ENCODE measurements around the gene OGN. TPM values are rescaled to one million over a fixed set of nuclear protein-coding genes. Genes with fewer than 3 reads are reported as not detected.

Gene OGN
- total and polyA plus RNA-seq, 2 of the 13 experiments (the other 11 are each of a cell fraction or from before 2014, with no cell fraction given), result not detected

- no peak for FAIRE-seq
- no peak overlapping the region for H2AFZ ChIP-seq (ENCODE audit: low read length)
- no peaks in the 10 kb centered on the region for H4K20me1 ChIP-seq (ENCODE audit: insufficient read depth, low read length)
- DNase-seq (ENCODE audit: low spot score), result no peak
- intact Hi-C loops (cut with micrococcal nuclease; ENCODE audit: unreplicated experiment), result no loop called here
- no peaks in the 10 kb centered on the region for H3K36me3 ChIP-seq (replicated peaks in 1 of 2; ENCODE audit: control insufficient read depth in 1 of 2, insufficient read depth in 2 of 2, low read length in 2 of 2)
- H3K27me3 ChIP-seq (ENCODE audit: control insufficient read depth in 1 of 2, insufficient read depth in 2 of 2, low read length in 2 of 2), result no peaks in the 10 kb centered on the region
- no peak overlapping the region for H3K27ac ChIP-seq (ENCODE audit: extremely low read length, insufficient read depth, low read length)
- no peaks in the 10 kb centered on the region for H3K79me2 ChIP-seq (ENCODE audit: insufficient read depth, low read length)
- no peak overlapping the region for H3K4me3 ChIP-seq (replicated peaks in 1 of 3; ENCODE audit: insufficient read depth in 1 of 3, low read depth in 2 of 3, low read length in 3 of 3)
- WGBS (ENCODE audit: low lambda C conversion rate), result 88% methylated on average over 4 of the region's 4 CpGs
- ATAC-seq, result no peak
- CTCF ChIA-PET (ENCODE audit: low intra/inter-chr PET ratio, low total read pairs), result no interaction called here
- no peaks in the 10 kb centered on the region for H3K4me1 ChIP-seq (ENCODE audit: insufficient read depth, low read length)
- no peaks in the 10 kb centered on the region for H3K9me3 ChIP-seq (ENCODE audit: low read length)
- no peak overlapping the region for H3K4me2 ChIP-seq (ENCODE audit: low read depth, low read length)
- TF ChIP-seq TEAD2 (CRISPR knock-in tag; IDR thresholded peaks at IDR 0.05) (no peak), KDM3A (CRISPR knock-in tag; IDR thresholded peaks at IDR 0.05; ENCODE audit: low read depth) (no peak)
- in situ Hi-C loops (cut with HindIII; ENCODE audit: extremely low pct_ligation_motif_present, low pct_unique_long_range_greater_than_20kb), result no loop called here
- no TSS peak for BruUV-seq (replicated peaks)
- H3K9ac ChIP-seq (ENCODE audit: insufficient read depth, low read depth, low read length), result no peak overlapping the region
- POLR2A ChIA-PET, result no interaction called here
These were observed 1.4 kb upstream of the OGN start for GRCh38 chr9:92405818-92406217.

DNA sequence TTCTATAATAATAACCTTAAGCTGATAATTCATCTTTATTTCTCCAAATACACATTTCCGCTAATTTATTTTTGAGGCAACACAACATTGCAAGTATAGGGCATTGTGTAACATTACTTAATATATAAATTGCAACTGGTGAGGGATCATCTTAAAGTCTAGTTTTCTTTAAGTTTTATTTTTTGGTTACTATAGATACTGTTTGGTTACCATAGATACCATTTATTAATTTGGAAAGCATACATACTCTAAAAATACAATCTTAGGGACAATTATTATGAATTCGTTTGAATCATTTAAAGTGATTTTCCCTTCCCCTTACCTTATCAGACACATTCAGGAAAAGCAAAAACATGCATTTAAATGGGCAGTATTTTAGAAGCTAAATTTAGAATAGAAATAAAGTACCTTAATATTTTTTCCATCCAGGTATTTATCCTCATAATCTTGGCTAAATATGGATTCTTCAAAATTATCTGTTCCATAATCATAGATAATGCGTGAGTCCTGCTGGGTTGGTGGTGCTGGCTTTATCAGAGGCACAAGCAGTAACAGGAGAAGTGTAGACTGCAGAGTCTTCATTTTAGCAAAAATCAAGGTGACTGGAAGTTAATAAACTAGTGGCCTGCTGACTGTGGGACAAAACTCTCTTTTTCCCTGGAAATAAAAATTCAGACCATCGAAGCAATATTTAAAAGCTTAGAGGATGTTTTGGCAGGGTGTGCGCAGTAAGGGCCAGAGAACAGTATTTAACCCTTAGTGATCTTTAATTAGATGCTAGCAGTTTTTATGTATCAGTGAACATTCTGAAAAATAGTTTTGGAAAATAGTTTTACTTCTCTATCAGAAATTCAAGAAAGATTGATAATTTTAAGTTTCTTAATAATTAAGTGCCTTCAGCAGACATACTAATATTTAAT is 1.3 kb downstream of the OGN start:
- WGBS (ENCODE audit: low lambda C conversion rate), result 95% methylated on average over 5 of the region's 5 CpGs
- no peak overlapping the region for H2AFZ ChIP-seq (ENCODE audit: low read length)
- no peak for TF ChIP-seq SCMH1 (CRISPR knock-in tag; IDR thresholded peaks at IDR 0.05; ENCODE audit: borderline replicate concordance)
- no peak for TF ChIP-seq RARA (CRISPR knock-in tag; IDR thresholded peaks at IDR 0.05)
- no peak for TF ChIP-seq CEBPG (CRISPR knock-in tag; IDR thresholded peaks at IDR 0.05)
- TF ChIP-seq JUND (CRISPR knock-in tag; IDR thresholded peaks at IDR 0.05), result no peak
- no peak for TF ChIP-seq PATZ1 (CRISPR knock-in tag; IDR thresholded peaks at IDR 0.05)
- TF ChIP-seq CENPT (CRISPR knock-in tag; IDR thresholded peaks at IDR 0.05; ENCODE audit: low read depth), result no peak
- no peak for TF ChIP-seq CBFB (CRISPR knock-in tag; IDR thresholded peaks at IDR 0.05)
- TF ChIP-seq ZNF772 (CRISPR knock-in tag; IDR thresholded peaks at IDR 0.05), result no peak
- no peak for TF ChIP-seq HOXA9 (CRISPR knock-in tag; IDR thresholded peaks at IDR 0.05; ENCODE audit: borderline replicate concordance)
- no peak for TF ChIP-seq FOXA1 (IDR thresholded peaks at IDR 0.05)
- no peak for TF ChIP-seq FOXA1 (CRISPR knock-in tag; IDR thresholded peaks at IDR 0.05)
- no peak for TF ChIP-seq MIER2 (CRISPR knock-in tag; IDR thresholded peaks at IDR 0.05)
- no peak for TF ChIP-seq ZNF619 (CRISPR knock-in tag; IDR thresholded peaks at IDR 0.05)
- BruUV-seq (replicated peaks), result no TSS peak
- H3K9ac ChIP-seq (ENCODE audit: insufficient read depth, low read depth, low read length), result no peak overlapping the region
- H3K4me2 ChIP-seq (ENCODE audit: low read depth, low read length), result no peak overlapping the region
- no peak overlapping the region for H3K27ac ChIP-seq (ENCODE audit: extremely low read length, insufficient read depth, low read length)
- ATAC-seq (no peak), DNase-seq (ENCODE audit: low spot score) (no peak), FAIRE-seq (no peak)
- H3K36me3 ChIP-seq (replicated peaks in 1 of 2; ENCODE audit: control insufficient read depth in 1 of 2, insufficient read depth in 2 of 2, low read length in 2 of 2), result no peaks in the 10 kb centered on the region
- intact Hi-C loops (cut with micrococcal nuclease; ENCODE audit: unreplicated experiment) (no loop called here), in situ Hi-C loops (cut with HindIII; ENCODE audit: extremely low pct_ligation_motif_present, low pct_unique_long_range_greater_than_20kb) (no loop called here)
- no peaks in the 10 kb centered on the region for H3K27me3 ChIP-seq (ENCODE audit: control insufficient read depth in 1 of 2, insufficient read depth in 2 of 2, low read length in 2 of 2)
- H4K20me1 ChIP-seq (ENCODE audit: insufficient read depth, low read length), result no peaks in the 10 kb centered on the region
- H3K4me1 ChIP-seq (ENCODE audit: insufficient read depth, low read length), result no peaks in the 10 kb centered on the region
- no peaks in the 10 kb centered on the region for H3K9me3 ChIP-seq (ENCODE audit: low read length)
- CTCF ChIA-PET (ENCODE audit: low intra/inter-chr PET ratio, low total read pairs), result no interaction called here
- POLR2A ChIA-PET, result no interaction called here
- no peaks in the 10 kb centered on the region for H3K79me2 ChIP-seq (ENCODE audit: insufficient read depth, low read length)
- H3K4me3 ChIP-seq (replicated peaks in 1 of 3; ENCODE audit: insufficient read depth in 1 of 3, low read depth in 2 of 3, low read length in 3 of 3), result no peak overlapping the region

All from HepG2 (cell line).